WTC11 (cell line): Measurements from ENCODE around the gene OPRD1. TPM values are rescaled to one million over a fixed set of nuclear protein-coding genes. Genes with fewer than 3 reads are reported as not detected.
"Not testable (repeated sequence)": the region's sequence is repeated elsewhere in the genome, so short reads cannot be mapped to it uniquely, and the experiment has no call there.

Source experiments
- ATAC-seq: fragments of 200-7000 bp; cut with Tn5 transposase; 2 replicates; pipeline ENCODE4 v1.10.0; 2021; ENCODE audit warnings: mild to moderate bottlenecking, moderate library complexity
- CTCF ChIA-PET: fragments of 300-600 bp; sonication (Branson Sonifier 250); formaldehyde crosslinking; loops from one replicate; lab custom pipeline; 2021; ENCODE audit warnings: antibody characterized with exemption; lab: Charles Lee
- POLR2A ChIA-PET: fragments of 350-600 bp; sonication (Branson Sonifier 250); formaldehyde crosslinking; loops from one replicate; lab custom pipeline; 2021; ENCODE audit warnings: antibody characterized with exemption; lab: Charles Lee
- DNase-seq: peaks from one replicate; pipeline ENCODE4 v3.0.0; 2021; ENCODE audit warnings: low spot score
- H3K27ac Mint-ChIP-seq: 2 replicates; pipeline ENCODE4 v1.8.0; 2021; ENCODE audit warnings: mixed read lengths
- H3K27me3 Mint-ChIP-seq: 2 replicates; pipeline ENCODE4 v1.8.0; 2021; ENCODE audit warnings: low read depth, mild to moderate bottlenecking, moderate library complexity, mixed read lengths
- H3K36me3 Mint-ChIP-seq: 2 replicates; pipeline ENCODE4 v1.8.0; 2021; ENCODE audit warnings: mixed read lengths
- H3K4me1 Mint-ChIP-seq: 2 replicates; pipeline ENCODE4 v1.8.0; 2022; ENCODE audit warnings: mixed read lengths
- H3K4me3 Mint-ChIP-seq: 2 replicates; pipeline ENCODE4 v1.8.0; 2021; ENCODE audit warnings: mild to moderate bottlenecking, moderate library complexity, mixed read lengths
- H3K9me3 Mint-ChIP-seq: 2 replicates; pipeline ENCODE4 v1.8.0; 2021; ENCODE audit warnings: mixed read lengths
- ATF3 ChIP-seq: sonication (generic); formaldehyde crosslinking; conservative IDR thresholded peaks from 2 replicates; pipeline ENCODE4 v1.8.1; 2022; ENCODE audit warnings: mild to moderate bottlenecking, missing genetic modification reagents
- ELF4 ChIP-seq: sonication (generic); formaldehyde crosslinking; IDR thresholded peaks from 2 replicates; pipeline ENCODE4 v1.8.1; 2022; ENCODE audit warnings: low read depth, mild to moderate bottlenecking, moderate library complexity, missing genetic modification reagents
- FOXP1 ChIP-seq: sonication (generic); formaldehyde crosslinking; IDR thresholded peaks from 2 replicates; pipeline ENCODE4 v1.8.0; 2022; ENCODE audit warnings: missing genetic modification reagents, mild to moderate bottlenecking, moderate library complexity, borderline replicate concordance
- HMGXB4 ChIP-seq: sonication (generic); formaldehyde crosslinking; IDR thresholded peaks from 2 replicates; pipeline ENCODE4 v1.8.1; 2023; ENCODE audit warnings: mild to moderate bottlenecking, moderate library complexity, missing genetic modification reagents
- TEAD1 ChIP-seq: sonication (generic); formaldehyde crosslinking; IDR thresholded peaks from 2 replicates; pipeline ENCODE4 v1.8.0; 2022; ENCODE audit warnings: mild to moderate bottlenecking, missing genetic modification reagents
- ZNF121 ChIP-seq: sonication (generic); formaldehyde crosslinking; IDR thresholded peaks from 2 replicates; pipeline ENCODE4 v1.8.0; 2023; ENCODE audit warnings: missing genetic modification reagents
- ZNF281 ChIP-seq: sonication (generic); formaldehyde crosslinking; IDR thresholded peaks from 2 replicates; pipeline ENCODE4 v1.8.0; 2023; ENCODE audit warnings: mild to moderate bottlenecking, missing genetic modification reagents
- ZNF396 ChIP-seq: fragments of 250-450 bp; sonication (Bioruptor Pico); IDR thresholded peaks from 2 replicates; pipeline ENCODE4 v1.8.0; 2021; ENCODE audit warnings: mild to moderate bottlenecking, moderate library complexity, borderline replicate concordance
- ZNF423 ChIP-seq: fragments of 250-450 bp; sonication (Bioruptor Pico); IDR thresholded peaks from 2 replicates; pipeline ENCODE4 v2.1.2; 2022; ENCODE audit warnings: mild to moderate bottlenecking, moderate library complexity
- ZNF671 ChIP-seq: fragments of 250-450 bp; sonication (Bioruptor Pico); IDR thresholded peaks from 2 replicates; pipeline ENCODE4 v1.8.0; 2021; ENCODE audit warnings: mild to moderate bottlenecking
- total RNA-seq: library from RNA; stranded (reverse); gene quantifications from 3 replicates; pipeline ENCODE4 v1.2.3, GENCODE V29; 2021
- TF ChIP-seq, protein P1 (sequence below): sonication (generic); formaldehyde crosslinking; IDR thresholded peaks from 2 replicates; pipeline ENCODE4 v1.8.1; 2023; ENCODE audit warnings: mild to moderate bottlenecking, missing genetic modification reagents, moderate library complexity
- TF ChIP-seq, protein P2 (sequence below): fragments of 200-600 bp; IDR thresholded peaks from 2 replicates; pipeline ENCODE4 v1.8.0; 2022; ENCODE audit warnings: antibody characterized with exemption

Gene OPRD1
- total RNA-seq, 1 experiment from 2014 or later: 2.2 TPM

DNA sequence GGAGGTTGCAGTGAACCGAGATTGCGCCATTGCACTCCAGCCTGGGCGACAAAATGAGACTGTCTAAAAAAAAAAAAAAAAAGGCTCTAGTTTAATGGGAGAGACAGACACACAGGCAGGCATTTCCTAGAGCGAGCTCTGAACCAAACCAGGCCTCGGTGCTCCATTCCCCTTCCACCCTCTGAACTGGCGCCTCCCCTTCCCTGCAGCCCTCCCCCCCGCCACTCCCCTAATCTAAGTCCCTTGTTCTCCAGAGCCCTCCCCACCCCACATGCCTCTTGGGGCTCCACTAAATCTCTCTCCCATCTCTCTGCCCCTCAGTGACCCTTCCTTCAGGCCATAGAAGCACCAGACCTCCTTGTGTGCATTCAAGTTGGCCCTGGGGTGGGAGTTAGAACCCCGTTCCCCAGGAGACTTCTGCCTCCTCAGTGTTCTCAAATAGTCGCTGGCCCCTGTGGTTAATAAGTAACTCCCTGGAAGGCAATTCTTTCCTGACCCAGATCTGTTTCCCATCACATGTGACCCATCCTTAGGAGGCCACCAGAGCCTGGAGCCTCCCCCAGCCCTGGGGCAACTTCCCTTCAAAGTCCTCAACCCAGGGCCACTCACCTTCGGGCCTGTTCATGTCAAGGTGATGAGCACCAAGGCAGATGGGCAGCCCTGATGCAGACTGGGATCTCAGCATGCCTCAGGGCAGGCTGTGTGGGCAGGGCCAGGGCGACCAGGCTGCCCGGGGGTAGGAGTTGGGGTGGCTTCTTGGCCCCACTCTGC lies 59.8 kb downstream of the OPRD1 start:
- H3K9me3 Mint-ChIP-seq: no peaks in the 10 kb centered on the region
- ChIA-PET CTCF (interaction anchor here (0.6 to 1.3 kb wide), 2 partner anchors 26 to 135 kb away, joined by 3 read pairs; partner anchors contain the start of gene YTHDF2), POLR2A (interaction anchor here (0.7 kb wide), 1 partner anchor 78 kb away, joined by 5 read pairs; no protein-coding TSS in a partner anchor)
- H3K36me3 Mint-ChIP-seq: no peaks in the 10 kb centered on the region
- H3K27me3 Mint-ChIP-seq: no peaks in the 10 kb centered on the region
- H3K4me3 Mint-ChIP-seq: no peak overlapping the region
- no peak overlapping the region; the same call in 1 of the 2 replicates for H3K27ac Mint-ChIP-seq
- TF ChIP-seq TEAD1 (CRISPR knock-in tag): no peak
- no peak for TF ChIP-seq ZNF396
- no peak for TF ChIP-seq ZNF423 (CRISPR knock-in tag)
- no peak for TF ChIP-seq ATF3 (CRISPR knock-in tag)
- no peak for TF ChIP-seq ZNF281 (CRISPR knock-in tag)
- no peak for TF ChIP-seq HMGXB4 (CRISPR knock-in tag)
- no peak for TF ChIP-seq ZNF121
- TF ChIP-seq ELF4: no peak
- TF ChIP-seq, protein P1, sequence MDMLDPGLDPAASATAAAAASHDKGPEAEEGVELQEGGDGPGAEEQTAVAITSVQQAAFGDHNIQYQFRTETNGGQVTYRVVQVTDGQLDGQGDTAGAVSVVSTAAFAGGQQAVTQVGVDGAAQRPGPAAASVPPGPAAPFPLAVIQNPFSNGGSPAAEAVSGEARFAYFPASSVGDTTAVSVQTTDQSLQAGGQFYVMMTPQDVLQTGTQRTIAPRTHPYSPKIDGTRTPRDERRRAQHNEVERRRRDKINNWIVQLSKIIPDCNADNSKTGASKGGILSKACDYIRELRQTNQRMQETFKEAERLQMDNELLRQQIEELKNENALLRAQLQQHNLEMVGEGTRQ: no peak
- TF ChIP-seq FOXP1: no peak
- no peaks in the 10 kb centered on the region for H3K4me1 Mint-ChIP-seq
- DNase-seq (no peak), ATAC-seq (no peak)

GRCh38 chr1:28875134-28875533 lies 63.2 kb downstream of the OPRD1 start:
- H3K27ac Mint-ChIP-seq, H3K4me3 Mint-ChIP-seq, H3K36me3 Mint-ChIP-seq, ATAC-seq, H3K9me3 Mint-ChIP-seq, H3K27me3 Mint-ChIP-seq, H3K4me1 Mint-ChIP-seq, DNase-seq, POLR2A ChIA-PET: not testable (repeated sequence)
- CTCF ChIA-PET: interaction anchor here (0.8 to 5.2 kb wide), 6 partner anchors 13 to 118 kb away, joined by 3 to 179 read pairs (median 12); no protein-coding TSS in a partner anchor

GRCh38 chr1:28877132-28877781 lies 65.3 kb downstream of the OPRD1 start:
- Mint-ChIP-seq H3K9me3 (no peaks in the 10 kb centered on the region), H3K36me3 (no peaks in the 10 kb centered on the region), H3K4me3 (no peak overlapping the region), H3K27ac (no peak overlapping the region)
- CTCF ChIA-PET: interaction anchor here (0.5 to 5.2 kb wide), 91 partner anchors 9 to 642 kb away, joined by 3 to 179 read pairs (median 5); partner anchors contain the start of genes ATP5IF1, EPB41, OPRD1 and RNU11
- peak; percentile 63 for ATAC-seq
- TF ChIP-seq, protein P2, sequence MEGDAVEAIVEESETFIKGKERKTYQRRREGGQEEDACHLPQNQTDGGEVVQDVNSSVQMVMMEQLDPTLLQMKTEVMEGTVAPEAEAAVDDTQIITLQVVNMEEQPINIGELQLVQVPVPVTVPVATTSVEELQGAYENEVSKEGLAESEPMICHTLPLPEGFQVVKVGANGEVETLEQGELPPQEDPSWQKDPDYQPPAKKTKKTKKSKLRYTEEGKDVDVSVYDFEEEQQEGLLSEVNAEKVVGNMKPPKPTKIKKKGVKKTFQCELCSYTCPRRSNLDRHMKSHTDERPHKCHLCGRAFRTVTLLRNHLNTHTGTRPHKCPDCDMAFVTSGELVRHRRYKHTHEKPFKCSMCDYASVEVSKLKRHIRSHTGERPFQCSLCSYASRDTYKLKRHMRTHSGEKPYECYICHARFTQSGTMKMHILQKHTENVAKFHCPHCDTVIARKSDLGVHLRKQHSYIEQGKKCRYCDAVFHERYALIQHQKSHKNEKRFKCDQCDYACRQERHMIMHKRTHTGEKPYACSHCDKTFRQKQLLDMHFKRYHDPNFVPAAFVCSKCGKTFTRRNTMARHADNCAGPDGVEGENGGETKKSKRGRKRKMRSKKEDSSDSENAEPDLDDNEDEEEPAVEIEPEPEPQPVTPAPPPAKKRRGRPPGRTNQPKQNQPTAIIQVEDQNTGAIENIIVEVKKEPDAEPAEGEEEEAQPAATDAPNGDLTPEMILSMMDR: peak; percentile 93
- TF ChIP-seq ZNF671 (CRISPR knock-in tag): no peak
- TF ChIP-seq, all 79 proteins: peak for 1
- DNase-seq: peak; percentile 83
- H3K27me3 Mint-ChIP-seq: no peaks in the 10 kb centered on the region
- H3K4me1 Mint-ChIP-seq: peaks cover 6% of the 10 kb centered on the region
- POLR2A ChIA-PET: interaction anchor here (0.6 to 1.7 kb wide), 7 partner anchors 9 to 702 kb away, joined by 3 to 10 read pairs (median 4); partner anchors contain the start of gene YTHDF2
